H9 (cell line): Measurements from ENCODE around the gene HDGFL1. TPM values are rescaled to one million over a fixed set of nuclear protein-coding genes. Genes with fewer than 3 reads are reported as not detected.

ENCODE experiments used
- DNase-seq: peaks from one replicate; pipeline ENCODE4 v3.0.0-alpha.2; 2017
- H2AFZ ChIP-seq: one replicate; pipeline ENCODE4 v1.6.1; 2013; ENCODE audit warnings: mild to moderate bottlenecking, low read length, control low read depth, moderate library complexity
- H2AK5ac ChIP-seq: 2 replicates; pipeline ENCODE4 v1.6.1; 2013; ENCODE audit warnings: low read length, control low read depth, mixed read lengths; ENCODE audit not compliant: insufficient read length
- H2BK120ac ChIP-seq: one replicate; pipeline ENCODE4 v1.6.1; 2013; ENCODE audit warnings: low read depth, mild to moderate bottlenecking, low read length, control low read depth, inconsistent platforms; ENCODE audit not compliant: poor library complexity, severe bottlenecking
- H2BK12ac ChIP-seq: 2 replicates; pipeline ENCODE4 v1.6.1; 2013; ENCODE audit warnings: low read length, control low read depth, mixed read lengths, low read depth; ENCODE audit not compliant: insufficient read length
- H2BK15ac ChIP-seq: 2 replicates; pipeline ENCODE4 v1.6.1; 2013; ENCODE audit warnings: low read depth, low read length, control low read depth
- H2BK20ac ChIP-seq: one replicate; pipeline ENCODE4 v1.6.1; 2013; ENCODE audit warnings: low read depth, mild to moderate bottlenecking, low read length, control low read depth, inconsistent platforms; ENCODE audit not compliant: poor library complexity, severe bottlenecking
- H2BK5ac ChIP-seq: 2 replicates; pipeline ENCODE4 v1.6.1; 2013; ENCODE audit warnings: low read length, control low read depth, mixed read lengths; ENCODE audit not compliant: insufficient read length
- H3K14ac ChIP-seq: 2 replicates; pipeline ENCODE4 v1.6.1; 2013; ENCODE audit warnings: low read length, control low read depth; ENCODE audit not compliant: insufficient read depth
- H3K18ac ChIP-seq: 2 replicates; pipeline ENCODE4 v1.6.1; 2013; ENCODE audit warnings: low read depth, mild to moderate bottlenecking, mixed read lengths, low read length, control low read depth; ENCODE audit not compliant: insufficient read length
- H3K23ac ChIP-seq: 2 replicates; pipeline ENCODE4 v1.6.1; 2013; ENCODE audit warnings: low read length, control low read depth, mixed read lengths, low read depth; ENCODE audit not compliant: insufficient read length
- H3K23me2 ChIP-seq: 2 replicates; pipeline ENCODE4 v1.6.1; 2013; ENCODE audit warnings: low read depth, mild to moderate bottlenecking, mixed read lengths, low read length, control low read depth; ENCODE audit not compliant: insufficient read length, poor library complexity, severe bottlenecking
- H3K27ac ChIP-seq: 2 replicates; pipeline ENCODE4 v1.5.1; 2013; ENCODE audit warnings: low read length, control low read depth, mixed read lengths, low read depth; ENCODE audit not compliant: insufficient read length
- H3K27me3 ChIP-seq: 2 replicates; pipeline ENCODE4 v1.6.1; 2013; ENCODE audit warnings: low read length, control low read depth, inconsistent platforms; ENCODE audit not compliant: insufficient read depth
- H3K4ac ChIP-seq: 2 replicates; pipeline ENCODE4 v1.6.1; 2013; ENCODE audit warnings: low read depth, mild to moderate bottlenecking, control low read depth, inconsistent platforms, low read length, moderate library complexity
- H3K4me1 ChIP-seq: 2 replicates; pipeline ENCODE4 v1.6.1; 2013; ENCODE audit warnings: low read length, control low read depth, inconsistent platforms; ENCODE audit not compliant: insufficient read depth
- H3K4me2 ChIP-seq: 2 replicates; pipeline ENCODE4 v1.6.1; 2013; ENCODE audit warnings: low read length, control low read depth, mixed read lengths; ENCODE audit not compliant: insufficient read length, insufficient read depth
- H3K56ac ChIP-seq: 2 replicates; pipeline ENCODE4 v1.6.1; 2013; ENCODE audit warnings: low read depth, mild to moderate bottlenecking, mixed read lengths, low read length, control low read depth; ENCODE audit not compliant: insufficient read length
- H3K79me1 ChIP-seq: 2 replicates; pipeline ENCODE4 v1.6.1; 2013; ENCODE audit warnings: low read depth, mild to moderate bottlenecking, moderate library complexity, low read length, control low read depth, inconsistent platforms; ENCODE audit not compliant: insufficient read depth, poor library complexity, severe bottlenecking
- H3K79me2 ChIP-seq: 2 replicates; pipeline ENCODE4 v1.6.1; 2013; ENCODE audit warnings: low read length, control low read depth, inconsistent platforms; ENCODE audit not compliant: insufficient read depth
- H3K9ac ChIP-seq: 2 replicates; pipeline ENCODE4 v1.6.1; 2013; ENCODE audit warnings: low read length, control low read depth, mixed read lengths; ENCODE audit not compliant: insufficient read length; ENCODE audit errors: extremely low read depth
- H3K9me3 ChIP-seq: one replicate; pipeline ENCODE4 v1.6.1; 2013; ENCODE audit warnings: low read depth, low read length, inconsistent platforms; ENCODE audit not compliant: control insufficient read depth
- H3T11ph ChIP-seq: one replicate; pipeline ENCODE4 v1.6.1; 2013; ENCODE audit warnings: mild to moderate bottlenecking, low read length, control low read depth, inconsistent platforms
- H4K20me1 ChIP-seq: one replicate; pipeline ENCODE4 v1.6.1; 2013; ENCODE audit not compliant: control insufficient read depth, insufficient read length, insufficient read depth
- H4K5ac ChIP-seq: 2 replicates; pipeline ENCODE4 v1.6.1; 2013; ENCODE audit warnings: low read depth, mild to moderate bottlenecking, mixed read lengths, low read length, control low read depth; ENCODE audit not compliant: insufficient read length
- H4K8ac ChIP-seq: replicated peaks from 2 replicates; pipeline ENCODE4 v1.6.1; 2013; ENCODE audit warnings: low read length, control low read depth, mixed read lengths, low read depth; ENCODE audit not compliant: insufficient read length
- H4K91ac ChIP-seq: 2 replicates; pipeline ENCODE4 v1.6.1; 2013; ENCODE audit warnings: low read depth, mild to moderate bottlenecking, moderate library complexity, mixed read lengths, low read length, control low read depth; ENCODE audit not compliant: insufficient read length
- H3K27ac Mint-ChIP-seq, 3 experiments: 2 replicates in 2 of 3; 3 replicates in 1 of 3; pipeline ENCODE4 v1.8.0; 2020 to 2021; ENCODE audit warnings: mixed read lengths in 3 of 3, mild to moderate bottlenecking in 1 of 3, moderate library complexity in 1 of 3
- H3K27me3 Mint-ChIP-seq: 2 replicates; pipeline ENCODE4 v1.8.0; 2021; ENCODE audit warnings: low read depth, mild to moderate bottlenecking, moderate library complexity, mixed read lengths
- H3K36me3 Mint-ChIP-seq, 3 experiments: 2 replicates in 2 of 3; 3 replicates in 1 of 3; pipeline ENCODE4 v1.8.0; 2020 to 2021; ENCODE audit warnings: low read depth in 3 of 3, mixed read lengths in 3 of 3; ENCODE audit not compliant: insufficient read depth in 1 of 3
- H3K4me1 Mint-ChIP-seq, 2 experiments: 2 replicates each; pipeline ENCODE4 v1.8.0; 2020; ENCODE audit warnings: mixed read lengths in 2 of 2
- H3K4me3 Mint-ChIP-seq, 2 experiments: 2 replicates in 1 of 2; 3 replicates in 1 of 2; pipeline ENCODE4 v1.8.0; 2020 to 2021; ENCODE audit warnings: mild to moderate bottlenecking in 2 of 2, mixed read lengths in 2 of 2, moderate library complexity in 1 of 2
- H3K9me3 Mint-ChIP-seq, 2 experiments: 2 replicates in 1 of 2; 3 replicates in 1 of 2; pipeline ENCODE4 v1.8.0; 2020; ENCODE audit warnings: mild to moderate bottlenecking in 2 of 2, mixed read lengths in 2 of 2, moderate library complexity in 1 of 2
- WGBS: extraction: QIAGEN DNeasy Blood & Tissue Kit; methylation state at CpG from one replicate; pipeline ENCODE4 v1.1.7; 2013; ENCODE audit warnings: missing lambda C conversion rate, low lambda C conversion rate, mixed read lengths; ENCODE audit not compliant: insufficient read length; ENCODE audit errors: extremely low coverage; 5-methylcytosine and 5-hydroxymethylcytosine counted together
- total RNA-seq: library from RNA; stranded (reverse); gene quantifications from 2 replicates; pipeline ENCODE4 v1.2.1, GENCODE V29; 2021
- TF ChIP-seq, protein P1 (sequence below): fragments of 200-600 bp; sonication (generic); conservative IDR thresholded peaks from 3 replicates; pipeline ENCODE4 v1.8.0; 2021; ENCODE audit warnings: antibody characterized with exemption, mild to moderate bottlenecking

The HDGFL1 gene
- total RNA-seq, 1 experiment from 2014 or later = not detected

DNA sequence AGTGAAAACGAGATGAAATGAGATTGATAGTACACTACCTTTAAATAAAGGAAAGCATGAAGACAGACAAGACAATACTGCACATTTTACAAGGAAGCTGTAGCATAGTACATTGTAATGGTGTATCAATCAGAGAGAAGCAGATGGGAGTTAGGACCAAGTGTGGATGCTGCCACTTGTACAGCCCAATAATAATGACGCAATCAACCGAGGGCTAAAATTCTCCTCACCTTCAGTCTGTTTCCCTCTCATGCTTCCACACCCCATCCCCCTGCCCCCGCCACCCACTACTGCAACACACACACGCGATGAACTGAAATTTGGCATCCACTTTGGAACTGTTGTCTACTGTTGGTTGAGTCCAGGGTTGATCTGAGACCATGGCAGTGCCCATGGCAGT is 12.4 kb upstream of the HDGFL1 start:
- no peak for DNase-seq
- H2BK12ac ChIP-seq = no peak overlapping the region
- TF ChIP-seq, protein P1, sequence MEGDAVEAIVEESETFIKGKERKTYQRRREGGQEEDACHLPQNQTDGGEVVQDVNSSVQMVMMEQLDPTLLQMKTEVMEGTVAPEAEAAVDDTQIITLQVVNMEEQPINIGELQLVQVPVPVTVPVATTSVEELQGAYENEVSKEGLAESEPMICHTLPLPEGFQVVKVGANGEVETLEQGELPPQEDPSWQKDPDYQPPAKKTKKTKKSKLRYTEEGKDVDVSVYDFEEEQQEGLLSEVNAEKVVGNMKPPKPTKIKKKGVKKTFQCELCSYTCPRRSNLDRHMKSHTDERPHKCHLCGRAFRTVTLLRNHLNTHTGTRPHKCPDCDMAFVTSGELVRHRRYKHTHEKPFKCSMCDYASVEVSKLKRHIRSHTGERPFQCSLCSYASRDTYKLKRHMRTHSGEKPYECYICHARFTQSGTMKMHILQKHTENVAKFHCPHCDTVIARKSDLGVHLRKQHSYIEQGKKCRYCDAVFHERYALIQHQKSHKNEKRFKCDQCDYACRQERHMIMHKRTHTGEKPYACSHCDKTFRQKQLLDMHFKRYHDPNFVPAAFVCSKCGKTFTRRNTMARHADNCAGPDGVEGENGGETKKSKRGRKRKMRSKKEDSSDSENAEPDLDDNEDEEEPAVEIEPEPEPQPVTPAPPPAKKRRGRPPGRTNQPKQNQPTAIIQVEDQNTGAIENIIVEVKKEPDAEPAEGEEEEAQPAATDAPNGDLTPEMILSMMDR = no peak
- H4K91ac ChIP-seq = no peak overlapping the region
- no peak overlapping the region for H3K18ac ChIP-seq
- H3K9me3 ChIP-seq = no peaks in the 10 kb centered on the region
- no peak overlapping the region for H4K5ac ChIP-seq
- no peaks in the 10 kb centered on the region for H3K27me3 ChIP-seq
- no peaks in the 10 kb centered on the region for H3K27me3 Mint-ChIP-seq
- WGBS = no CpG with 5 or more reads among the region's 6 CpGs
- no peak overlapping the region for H2BK15ac ChIP-seq
- H3K14ac ChIP-seq = no peak overlapping the region
- no peak overlapping the region for H2AFZ ChIP-seq
- no peaks in the 10 kb centered on the region for H4K20me1 ChIP-seq
- H3K9me3 Mint-ChIP-seq = peaks cover 0 to 5% of the 10 kb centered on the region in 2 experiments; a peak in 2 of 5 replicates
- no peaks in the 10 kb centered on the region for H3K4me1 ChIP-seq
- H3K36me3 Mint-ChIP-seq = peaks cover 0 to 4% (median 0%) of the 10 kb centered on the region in 3 experiments; a peak in 1 of 7 replicates
- H2BK5ac ChIP-seq = no peak overlapping the region
- 0 out of 7 replicates have a peak overlapping the region, but pooled peaks of 1 of the 3 experiments have one; percentile 17 for H3K27ac Mint-ChIP-seq
- no peaks in the 10 kb centered on the region for H3K79me1 ChIP-seq
- H2BK120ac ChIP-seq = no peak overlapping the region
- no peak overlapping the region for H3T11ph ChIP-seq
- H3K4me1 Mint-ChIP-seq = no peaks in the 10 kb centered on the region
- H3K4me3 Mint-ChIP-seq = no peak overlapping the region
- no peak overlapping the region for H2BK20ac ChIP-seq
- no peak overlapping the region for H3K23ac ChIP-seq
- no peak overlapping the region for H3K4ac ChIP-seq
- no peaks in the 10 kb centered on the region for H3K23me2 ChIP-seq
- H3K56ac ChIP-seq = no peak overlapping the region
- no peaks in the 10 kb centered on the region for H3K79me2 ChIP-seq
- H3K4me2 ChIP-seq = no peak overlapping the region
- no peak overlapping the region for H4K8ac ChIP-seq
- H2AK5ac ChIP-seq = no peak overlapping the region
- no peak overlapping the region for H3K9ac ChIP-seq
- H3K27ac ChIP-seq = no peak overlapping the region
